HG02588 (cell line): ENCODE measurements around the gene PFKL.
"Not testable (repeated sequence)": the region's sequence is repeated elsewhere in the genome, so short reads cannot be mapped to it uniquely, and the experiment has no call there.

Experiments
- ATAC-seq: cut with Tn5 transposase; IDR thresholded peaks from one replicate; pipeline ENCODE4 v1.9.1; 2021; ENCODE audit warnings: mild to moderate bottlenecking, moderate library complexity; ENCODE audit not compliant: unreplicated experiment

The PFKL gene

GRCh38 chr21:44354775-44355771 is 55.2 kb downstream of the PFKL start:
- no peak for ATAC-seq

DNA sequence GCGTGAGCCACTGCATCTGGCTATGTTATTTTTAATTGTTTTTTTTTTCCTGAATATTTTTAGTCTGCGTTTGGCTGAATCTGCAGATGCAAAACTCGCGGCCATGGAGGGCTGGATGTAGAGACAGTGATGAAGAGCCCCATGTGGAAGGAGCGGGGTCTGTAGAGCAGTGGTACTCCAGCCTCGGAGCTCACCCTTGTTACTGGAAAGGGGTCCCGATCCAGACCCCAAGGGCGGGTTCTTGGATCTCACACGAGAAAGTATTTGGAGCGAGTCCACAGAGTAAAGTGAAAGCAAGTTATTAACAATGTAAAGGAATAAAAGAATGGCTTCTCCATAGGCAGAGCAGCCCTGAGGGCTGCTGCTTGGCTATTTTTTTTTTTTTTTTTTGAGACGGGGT is 56.3 kb downstream of the PFKL start:
- ATAC-seq = no peak

DNA sequence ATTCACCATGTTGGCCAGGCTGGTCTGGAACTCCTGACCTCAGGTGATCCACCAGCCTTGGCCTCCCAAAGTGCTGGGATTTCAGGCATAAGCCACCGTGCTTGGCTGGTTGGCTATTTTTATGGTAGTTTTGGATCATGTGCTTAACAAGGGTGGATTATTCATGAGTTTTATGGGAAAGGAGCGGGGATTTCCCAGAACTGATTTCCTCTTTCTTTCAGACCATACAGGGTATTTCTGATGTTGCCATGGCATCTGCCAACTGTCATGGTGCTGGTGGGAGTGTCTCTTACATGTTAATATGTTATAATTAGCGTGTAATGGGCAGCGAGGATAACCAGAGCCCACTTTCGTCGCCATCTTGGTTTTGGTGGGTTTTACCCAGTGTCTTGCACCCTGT is 56.8 kb downstream of the PFKL start:
- no peak for ATAC-seq

- no peak for ATAC-seq
These were observed 57.4 kb downstream of the PFKL start for GRCh38 chr21:44357064-44357837.

GRCh38 chr21:44359396-44359795 is 59.5 kb downstream of the PFKL start:
- ATAC-seq = no peak

GRCh38 chr21:44360159-44360558 is 60.3 kb downstream of the PFKL start:
- no peak for ATAC-seq

GRCh38 chr21:44361903-44362302 is 62.0 kb downstream of the PFKL start:
- ATAC-seq = not testable (repeated sequence)

- ATAC-seq = no peak
These were observed 63.4 kb downstream of the PFKL start for GRCh38 chr21:44363278-44363677.

- no peak for ATAC-seq
These were observed 64.5 kb downstream of the PFKL start for GRCh38 chr21:44364151-44365053.

DNA sequence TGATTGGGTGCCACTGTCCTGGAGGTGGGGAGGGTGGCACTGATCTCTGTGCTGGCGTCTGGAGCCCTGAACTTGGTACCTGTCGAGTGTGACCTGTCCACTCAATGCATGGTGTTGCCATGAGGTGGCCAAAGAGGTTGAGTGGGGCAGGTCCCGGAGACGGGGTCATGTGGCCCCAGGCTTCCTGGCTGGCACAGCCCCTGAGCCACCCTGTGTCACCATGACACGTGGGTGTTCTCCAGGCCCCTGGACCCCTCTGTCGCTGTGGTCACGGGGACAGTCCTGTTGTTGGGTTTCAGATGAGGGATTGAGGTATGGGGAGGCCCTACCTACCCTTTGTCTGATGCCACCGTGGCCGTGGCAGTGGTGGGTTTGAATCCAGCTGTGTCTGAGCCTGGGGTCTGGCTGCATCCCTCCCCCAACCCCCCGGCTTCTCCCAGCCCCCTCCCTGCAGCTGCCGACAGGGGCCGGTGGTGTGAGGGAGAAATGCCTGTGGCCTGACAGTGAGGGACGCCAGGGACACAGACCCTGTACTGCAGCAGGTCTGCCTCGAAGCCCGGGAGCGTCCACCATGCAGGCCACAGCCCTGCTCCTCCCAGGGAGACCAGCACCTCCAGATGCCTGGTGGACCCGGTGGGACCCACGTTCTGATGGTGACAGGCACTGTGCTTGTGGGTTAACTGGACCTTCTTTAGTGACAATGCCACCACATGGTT is 65.6 kb downstream of the PFKL start:
- ATAC-seq = no peak

- ATAC-seq = no peak
These were observed 66.2 kb downstream of the PFKL start for GRCh38 chr21:44365967-44366585.

- no peak for ATAC-seq
These were observed 66.8 kb downstream of the PFKL start for GRCh38 chr21:44366586-44367211.

- ATAC-seq = no peak
These were observed 69.0 kb downstream of the PFKL start for GRCh38 chr21:44368711-44369446.

DNA sequence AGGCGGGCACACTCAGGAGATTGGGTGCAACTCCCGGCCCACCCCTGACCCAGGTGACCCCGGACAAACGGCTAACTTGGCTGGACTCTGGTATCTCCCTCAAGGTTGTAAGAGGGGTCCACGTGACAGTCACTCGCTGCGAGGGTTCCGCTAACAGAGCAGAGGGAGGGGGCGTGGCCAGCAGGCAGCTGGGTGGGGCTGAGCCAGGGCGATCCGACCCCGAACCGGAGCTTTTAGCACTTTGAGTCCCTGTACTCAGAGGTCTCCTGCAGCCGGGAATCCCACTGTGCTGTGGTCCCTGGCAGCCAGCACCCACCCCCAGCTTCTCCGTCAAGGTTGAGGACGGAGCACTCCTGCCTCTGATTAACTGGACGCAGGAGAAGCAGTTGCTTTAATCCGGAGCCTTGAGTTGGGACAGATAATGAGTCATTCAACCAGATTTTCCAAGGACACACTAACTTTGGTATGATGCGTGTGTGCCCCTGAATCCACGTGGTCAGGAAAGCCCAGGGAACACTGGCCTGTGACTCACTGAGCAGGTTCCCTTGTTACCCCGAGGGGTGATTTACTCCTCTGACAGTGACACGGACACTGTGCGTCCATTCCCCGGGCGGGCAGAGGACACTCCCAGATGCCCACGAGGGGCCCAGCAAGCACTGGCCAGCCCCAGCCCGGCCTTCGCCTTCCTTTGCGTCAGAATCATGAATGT is 70.3 kb downstream of the PFKL start:
- no peak for ATAC-seq

- ATAC-seq = no peak
These were observed 71.0 kb downstream of the PFKL start for GRCh38 chr21:44370786-44371410.

- ATAC-seq = no peak
These were observed 71.7 kb downstream of the PFKL start for GRCh38 chr21:44371596-44371995.

GRCh38 chr21:44372616-44373015 is 72.8 kb downstream of the PFKL start:
- no peak for ATAC-seq
